ENCODE data around the gene GFI1B.

The GFI1B gene

DNA sequence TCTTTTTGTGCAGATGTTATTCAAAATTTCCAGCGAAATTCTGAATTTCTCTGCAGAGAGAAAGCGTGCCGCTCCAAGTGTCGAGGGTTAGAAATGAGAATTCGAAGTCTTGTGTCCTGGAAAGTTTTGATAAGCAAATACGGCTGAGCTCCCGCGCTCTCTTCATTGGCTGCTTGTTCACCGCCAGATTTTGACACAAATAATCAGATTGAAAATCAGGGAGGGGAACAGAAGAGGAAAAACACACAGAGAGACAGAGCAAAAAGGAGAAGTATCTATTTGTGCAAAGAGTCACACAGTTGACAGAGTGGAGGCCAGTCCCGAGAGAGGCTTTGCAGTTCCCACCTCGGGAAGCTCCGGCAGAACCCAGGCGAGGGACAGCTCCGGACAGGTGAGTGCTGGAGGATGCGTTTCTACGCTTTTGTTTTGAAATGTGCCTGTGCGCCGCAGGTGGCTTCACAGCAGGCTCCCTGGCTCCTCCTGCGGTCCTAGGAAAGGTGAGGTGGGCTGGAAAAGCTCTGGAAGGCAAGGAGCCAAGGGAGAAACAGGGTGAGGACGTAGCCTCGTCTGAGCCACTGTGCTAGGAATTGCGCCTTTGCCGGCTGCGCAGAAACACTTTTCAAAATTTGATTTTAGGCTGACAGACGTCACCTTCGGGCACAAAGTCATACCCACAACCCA, at the start of gene GFI1B:
GFI1B (plus strand) TSS at position 244 of the 681 bp plus-strand sequence. CDS start 7,985 bp downstream, outside the sequence.
- TF ChIP-seq POLR2A (IDR thresholded peaks at IDR 0.05; ENCODE audit: low read depth, low read length) = no peak
- FAIRE-seq (no peak), DNase-seq (ENCODE audit: insufficient read length, low spot score) (no peak)

DNA sequence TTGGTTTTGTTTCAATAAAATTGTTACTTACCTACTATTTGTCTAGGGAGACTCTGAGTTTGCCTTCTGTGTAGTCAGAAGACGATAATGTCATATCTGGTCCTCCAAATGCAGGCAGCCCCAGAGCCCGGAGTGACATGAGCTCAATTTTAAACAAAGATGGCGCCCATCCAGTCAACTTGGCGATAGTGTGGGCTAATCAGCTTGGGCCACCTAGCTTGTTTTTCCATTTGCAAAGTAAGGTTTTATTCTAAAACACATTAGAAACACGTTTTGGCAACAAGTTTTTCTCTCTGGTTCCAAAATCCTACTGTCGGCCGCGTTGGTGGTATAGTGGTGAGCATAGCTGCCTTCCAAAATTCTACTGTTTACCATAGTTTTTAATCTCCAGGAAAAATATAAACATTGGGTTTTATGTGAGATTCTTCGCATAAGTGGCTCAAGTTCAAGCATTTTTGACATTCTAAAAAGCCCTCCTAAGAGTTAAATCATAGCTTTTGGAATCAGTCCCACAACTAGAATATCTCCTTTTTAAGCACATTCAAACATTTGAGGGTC, 47.2 kb upstream of the GFI1B start:
- no peak for FAIRE-seq
- TF ChIP-seq POLR2A (IDR thresholded peaks at IDR 0.05; ENCODE audit: low read depth, low read length) = no peak
- DNase-seq (ENCODE audit: insufficient read length, low spot score) = no peak

DNA sequence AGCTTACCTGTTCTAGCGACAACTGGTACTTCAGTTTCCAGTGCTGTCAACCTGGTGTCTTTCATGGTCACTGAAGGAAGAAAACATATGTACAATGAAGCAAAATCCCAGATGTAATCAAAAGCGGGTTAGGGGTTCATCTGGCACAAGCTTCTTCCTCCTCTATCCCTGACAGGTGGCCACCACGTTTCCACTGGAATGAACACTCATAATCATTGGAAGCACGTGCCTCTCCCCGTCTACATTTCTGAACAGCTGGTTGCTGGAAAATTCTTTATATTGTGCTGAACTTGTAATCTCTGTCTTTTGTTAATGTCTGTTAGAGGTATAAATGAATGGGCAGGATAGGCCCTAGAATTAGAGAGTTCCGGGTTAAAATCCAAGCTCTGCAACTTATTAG, 43.5 kb upstream of the GFI1B start:
- FAIRE-seq (no peak), DNase-seq (ENCODE audit: insufficient read length, low spot score) (no peak)
- no peak for TF ChIP-seq POLR2A (IDR thresholded peaks at IDR 0.05; ENCODE audit: low read depth, low read length)

DNA sequence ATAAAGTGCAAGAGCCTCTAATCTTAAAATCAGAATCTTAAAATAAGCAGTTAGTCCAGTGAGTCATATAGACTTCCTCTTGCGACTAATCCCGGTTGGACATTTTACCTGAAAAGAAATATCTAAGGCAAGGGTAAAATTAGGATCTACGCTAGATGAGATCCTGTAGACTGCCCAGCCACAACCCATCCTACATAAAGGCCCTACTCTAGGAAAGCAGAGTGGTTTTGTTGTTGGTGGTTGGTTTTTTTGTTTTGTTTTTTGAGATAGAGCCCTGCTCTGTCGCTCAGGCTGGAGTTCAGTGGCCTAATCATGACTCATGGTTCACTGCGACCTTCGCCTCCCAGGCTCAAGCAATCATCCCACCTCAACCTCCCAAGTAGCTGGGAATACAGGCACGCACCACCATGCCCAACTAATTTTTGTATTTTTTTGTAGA, 41.0 kb upstream of the GFI1B start:
- DNase-seq (ENCODE audit: insufficient read length, low spot score) (no peak), FAIRE-seq (peak; percentile 85)
- no peak for TF ChIP-seq POLR2A (IDR thresholded peaks at IDR 0.05; ENCODE audit: low read depth, low read length)

DNA sequence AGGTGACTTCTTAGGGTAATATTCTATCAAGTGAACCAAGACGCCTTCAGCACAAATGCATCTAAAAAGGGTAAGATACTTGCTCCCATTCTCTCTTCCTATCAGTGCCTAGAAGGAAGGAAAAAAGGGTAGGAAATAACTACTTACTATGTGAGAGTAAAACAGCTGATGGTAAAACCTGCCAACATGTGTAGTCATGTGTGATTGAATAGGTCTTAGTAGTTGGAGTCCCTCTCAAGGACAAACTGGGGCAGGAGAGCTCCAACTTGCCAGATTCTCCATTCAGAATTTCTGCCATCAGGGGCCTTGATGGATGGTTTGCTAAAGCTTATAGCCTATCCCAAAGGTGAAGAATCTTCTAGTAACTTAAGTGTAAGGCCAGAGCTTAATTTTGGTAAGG, 39.3 kb upstream of the GFI1B start:
- no peak for DNase-seq (ENCODE audit: insufficient read length, low spot score)
- TF ChIP-seq POLR2A (IDR thresholded peaks at IDR 0.05; ENCODE audit: low read depth, low read length) = no peak
- FAIRE-seq = no peak

DNA sequence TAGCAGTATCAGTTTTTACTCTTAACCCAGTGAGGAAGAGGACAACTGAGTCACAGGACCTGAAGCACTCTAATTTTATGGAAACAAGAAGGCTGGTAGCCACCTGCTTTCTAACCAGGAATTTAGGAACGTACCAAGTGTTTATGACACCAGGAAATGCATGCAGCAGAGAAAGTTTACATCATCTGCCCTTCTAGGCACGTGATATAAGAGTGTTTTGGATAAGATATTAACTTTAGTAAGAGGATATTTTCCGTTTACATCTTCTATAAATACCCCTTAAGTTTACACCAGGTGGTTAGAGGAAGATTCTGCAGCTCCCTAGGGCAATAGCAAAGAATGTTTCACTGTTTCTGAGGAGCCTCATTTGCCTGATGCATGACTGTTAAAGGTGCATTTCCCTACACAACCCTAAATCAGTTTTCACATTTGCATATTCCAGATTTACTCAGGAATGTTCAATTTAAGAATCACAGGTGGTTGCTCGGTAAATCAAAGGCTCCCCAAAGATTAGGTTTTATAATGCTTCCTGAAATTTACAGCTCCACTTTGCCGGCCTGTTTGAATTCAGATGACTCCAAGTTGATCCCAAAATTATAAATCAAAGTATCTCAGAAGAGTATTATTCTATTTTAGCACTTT, 35.8 kb upstream of the GFI1B start:
- DNase-seq (ENCODE audit: insufficient read length, low spot score) = no peak
- TF ChIP-seq POLR2A (IDR thresholded peaks at IDR 0.05; ENCODE audit: low read depth, low read length) = no peak
- no peak for FAIRE-seq

DNA sequence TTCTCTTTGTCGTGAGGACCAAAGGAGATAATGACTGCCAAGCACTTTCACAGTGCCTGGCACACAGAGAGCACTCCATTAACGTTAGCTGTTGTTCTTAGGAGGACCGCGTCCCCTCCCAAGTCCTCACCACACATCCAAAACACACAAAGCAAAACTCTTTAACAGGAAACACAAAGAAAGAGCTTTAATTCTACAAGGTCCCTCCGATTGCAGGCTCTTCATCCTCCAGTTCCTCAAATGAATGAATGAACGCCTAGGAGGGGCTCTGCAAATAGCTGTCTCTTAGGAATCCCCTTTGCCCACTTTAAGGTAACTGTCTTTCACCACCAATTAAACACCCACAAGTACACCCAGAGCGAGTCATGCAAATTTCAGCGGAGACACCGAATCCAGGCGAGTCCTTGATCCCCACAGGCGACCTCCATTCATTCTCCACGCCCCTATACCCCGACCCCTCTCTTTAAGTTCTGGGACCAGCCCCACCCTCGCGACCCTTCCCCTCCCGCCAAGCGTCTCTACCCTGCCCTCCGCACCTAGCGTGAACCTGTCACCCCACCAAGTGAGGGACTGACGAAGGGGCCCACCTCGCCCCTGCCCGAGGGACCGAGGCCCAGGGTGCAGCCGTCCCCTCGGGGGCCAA, 34.7 kb upstream of the GFI1B start:
- FAIRE-seq = no peak
- DNase-seq (ENCODE audit: insufficient read length, low spot score) = no peak

DNA sequence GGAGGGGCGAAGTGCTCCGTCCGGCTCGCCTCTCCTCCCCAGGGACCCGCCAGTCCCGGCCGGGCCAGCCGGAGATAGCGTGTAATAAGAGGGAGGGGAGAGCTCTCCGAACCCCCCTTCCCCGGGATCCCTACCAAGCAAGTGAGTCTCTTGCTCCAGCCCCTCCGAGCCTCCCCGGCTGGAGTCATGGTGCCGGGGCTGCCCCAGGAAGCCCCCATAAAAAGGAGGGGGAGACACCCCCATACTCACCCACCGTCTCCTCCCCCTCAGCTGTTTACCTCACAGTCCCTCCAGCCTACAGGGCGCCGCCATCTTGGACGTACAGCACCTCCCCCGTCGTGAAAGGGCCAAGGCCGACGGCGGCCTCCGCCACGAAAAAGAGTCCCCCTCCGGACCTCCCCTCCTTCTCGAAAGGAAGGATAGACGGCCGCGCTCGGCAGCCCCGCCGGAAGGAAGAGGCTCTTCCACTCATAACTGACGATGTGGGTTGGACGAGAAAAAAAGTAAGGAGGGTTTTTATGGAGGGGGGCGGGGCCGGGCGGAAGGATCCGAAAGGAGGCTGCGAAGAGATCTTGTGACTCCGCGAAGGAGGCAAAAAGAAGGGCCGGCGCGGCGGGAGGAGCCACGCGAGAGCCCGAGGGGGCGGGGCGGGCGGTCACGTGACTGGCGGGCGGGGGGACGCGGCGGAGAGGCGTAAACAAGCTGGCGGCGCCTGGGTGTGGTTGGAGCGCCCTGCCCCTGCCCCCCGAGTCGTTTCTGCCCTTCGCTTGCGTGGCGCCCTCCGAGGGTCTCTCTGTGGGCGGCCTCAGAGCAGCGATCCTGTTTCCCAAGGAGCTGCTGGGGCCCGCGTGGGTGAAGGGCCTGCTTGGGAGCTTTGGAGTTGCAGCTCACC, 34.0 kb upstream of the GFI1B start, which contains the start of gene TSC1:
TSC1 (minus strand) TSS at position 323 of the 892 bp plus-strand sequence. CDS start 15,744 bp downstream, outside the sequence.
- DNase-seq (ENCODE audit: insufficient read length, low spot score) (peak; percentile 88), FAIRE-seq (peak; percentile 15)
- TF ChIP-seq POLR2A (IDR thresholded peaks at IDR 0.05; ENCODE audit: low read depth, low read length) = peak; percentile 69

More for the DNA sequence above, 34.7 kb upstream of the GFI1B start:
- TF ChIP-seq POLR2A (IDR thresholded peaks at IDR 0.05; ENCODE audit: low read depth, low read length) = no peak

DNA sequence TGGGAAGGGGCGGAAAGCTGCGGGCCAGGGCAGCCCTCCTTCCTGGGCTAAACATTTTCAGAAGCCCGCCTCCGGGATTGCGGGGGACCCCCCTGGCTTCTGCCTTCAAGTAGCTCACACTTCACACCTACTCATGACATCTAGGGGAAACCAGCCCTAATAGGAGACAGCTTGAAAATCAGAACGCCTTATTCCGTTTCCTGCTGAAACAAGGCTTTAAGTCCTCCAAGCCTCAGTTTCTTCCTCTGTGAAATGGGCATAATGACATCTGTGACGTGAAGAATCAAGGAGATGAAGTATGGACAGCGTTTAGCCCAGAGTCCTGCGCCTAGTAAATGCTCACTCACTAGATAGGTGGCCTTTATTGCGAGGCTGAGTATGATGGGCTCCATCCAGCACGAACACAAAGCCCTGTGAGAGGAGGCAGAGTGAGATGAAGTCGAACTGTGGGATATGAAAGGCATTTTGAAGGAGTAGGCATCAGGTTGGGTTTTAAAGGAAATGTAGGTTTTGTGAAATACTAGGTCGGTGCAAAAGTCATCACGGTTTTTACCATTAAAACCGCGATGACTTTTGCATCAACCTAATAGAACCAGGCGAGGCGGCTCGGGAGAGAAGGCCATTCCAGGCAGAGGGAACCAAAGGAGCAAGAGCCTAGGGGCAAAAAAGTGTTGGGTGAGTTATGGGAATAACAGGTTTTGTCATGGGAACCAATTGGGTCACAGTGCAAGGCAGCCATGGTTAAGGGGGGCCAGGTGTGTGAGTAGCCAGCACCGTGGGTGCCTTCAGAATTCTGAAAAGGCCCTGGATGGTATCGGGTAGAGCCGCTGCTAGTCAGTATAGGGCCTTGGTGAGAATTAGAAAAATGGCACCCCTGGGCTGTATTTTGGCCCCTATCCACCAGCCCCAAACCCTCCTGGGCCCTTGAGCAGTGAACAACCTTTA, 33.0 kb upstream of the GFI1B start:
- TF ChIP-seq POLR2A (IDR thresholded peaks at IDR 0.05; ENCODE audit: low read depth, low read length) = no peak
- FAIRE-seq (peak; percentile 30), DNase-seq (ENCODE audit: insufficient read length, low spot score) (no peak)

DNA sequence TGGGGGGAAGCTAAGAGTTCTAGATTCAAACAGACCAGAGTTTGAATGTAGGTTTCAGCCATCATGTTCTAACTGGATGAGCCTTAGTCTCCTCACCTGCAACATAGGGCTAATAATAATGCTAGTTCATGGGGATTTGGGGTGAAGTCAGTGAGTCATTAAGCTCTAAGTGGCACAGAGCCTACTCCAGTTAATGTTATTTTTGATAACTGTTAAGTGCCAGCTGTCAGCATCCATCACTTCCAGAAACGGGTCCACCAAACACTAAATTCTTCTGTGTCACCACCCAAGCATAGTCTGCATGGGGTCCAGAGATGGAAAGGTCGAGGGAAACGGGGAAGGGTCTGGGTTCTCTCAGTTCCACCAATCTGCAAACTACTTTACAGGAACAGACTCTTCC, 32.3 kb upstream of the GFI1B start:
- TF ChIP-seq POLR2A (IDR thresholded peaks at IDR 0.05; ENCODE audit: low read depth, low read length) = no peak
- DNase-seq (ENCODE audit: insufficient read length, low spot score) (no peak), FAIRE-seq (no peak)

DNA sequence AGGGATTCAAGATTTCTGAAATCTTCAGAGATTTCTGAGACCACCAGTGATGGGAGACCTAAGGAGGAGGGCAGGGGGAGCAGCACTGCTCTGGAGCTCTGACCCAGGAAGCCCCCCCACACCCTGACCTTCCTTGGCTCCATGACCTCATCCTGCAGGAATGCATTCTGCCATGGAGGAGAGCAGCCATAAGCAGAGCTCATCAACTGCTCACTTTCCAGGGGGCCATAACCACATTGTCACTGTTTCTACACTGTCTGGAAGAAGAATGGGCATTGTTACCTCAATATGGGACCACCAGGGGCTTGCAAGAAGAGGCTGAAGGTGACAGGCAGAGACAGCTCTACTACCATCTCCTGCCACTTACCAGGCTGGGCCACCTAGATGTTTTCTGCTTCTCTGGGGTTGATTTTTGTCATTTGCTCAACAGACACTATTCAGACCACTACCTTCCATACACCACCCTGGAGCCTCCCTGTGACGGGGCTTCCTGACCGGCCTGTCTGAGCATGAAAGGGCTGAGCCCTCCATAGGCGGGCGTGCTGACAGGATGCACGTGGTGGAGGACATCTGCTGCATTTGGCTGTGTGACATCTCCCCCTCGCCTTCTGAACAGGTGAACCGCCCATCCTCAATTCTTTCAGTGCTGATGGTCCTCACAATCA, 31.7 kb upstream of the GFI1B start:
- no peak for TF ChIP-seq POLR2A (IDR thresholded peaks at IDR 0.05; ENCODE audit: low read depth, low read length)
- peak; percentile 75 for FAIRE-seq
- peak; percentile 82 for DNase-seq (ENCODE audit: insufficient read length, low spot score)

DNA sequence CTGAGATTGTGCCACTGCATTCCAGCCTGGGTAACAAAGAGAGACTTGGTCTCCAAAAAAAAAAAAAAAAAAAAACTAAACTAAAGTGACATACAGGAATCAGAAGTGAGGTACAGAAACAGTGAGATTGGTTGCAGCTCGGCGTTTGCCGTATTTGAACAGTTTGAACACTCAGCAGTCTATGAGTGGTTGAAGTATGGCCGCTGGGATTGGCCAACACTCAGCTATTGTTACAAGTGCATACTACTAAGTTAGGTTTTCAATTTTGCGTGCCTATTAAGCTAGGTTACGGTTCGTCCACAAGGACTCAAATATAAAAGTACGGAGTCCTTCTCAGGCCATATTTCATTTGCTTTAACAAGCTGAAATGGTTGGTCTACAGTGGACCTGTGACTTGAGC, 30.7 kb upstream of the GFI1B start:
- DNase-seq (ENCODE audit: insufficient read length, low spot score) (no peak), FAIRE-seq (no peak)
- TF ChIP-seq POLR2A (IDR thresholded peaks at IDR 0.05; ENCODE audit: low read depth, low read length) = no peak
